HG02678 (cell line): ENCODE measurements around the gene RHOT2.

Experiments used
- ATAC-seq: cut with Tn5 transposase; IDR thresholded peaks from one replicate; pipeline ENCODE4 v1.9.1; 2021; ENCODE audit warnings: mild to moderate bottlenecking, moderate library complexity; ENCODE audit not compliant: unreplicated experiment

RHOT2 gene

DNA sequence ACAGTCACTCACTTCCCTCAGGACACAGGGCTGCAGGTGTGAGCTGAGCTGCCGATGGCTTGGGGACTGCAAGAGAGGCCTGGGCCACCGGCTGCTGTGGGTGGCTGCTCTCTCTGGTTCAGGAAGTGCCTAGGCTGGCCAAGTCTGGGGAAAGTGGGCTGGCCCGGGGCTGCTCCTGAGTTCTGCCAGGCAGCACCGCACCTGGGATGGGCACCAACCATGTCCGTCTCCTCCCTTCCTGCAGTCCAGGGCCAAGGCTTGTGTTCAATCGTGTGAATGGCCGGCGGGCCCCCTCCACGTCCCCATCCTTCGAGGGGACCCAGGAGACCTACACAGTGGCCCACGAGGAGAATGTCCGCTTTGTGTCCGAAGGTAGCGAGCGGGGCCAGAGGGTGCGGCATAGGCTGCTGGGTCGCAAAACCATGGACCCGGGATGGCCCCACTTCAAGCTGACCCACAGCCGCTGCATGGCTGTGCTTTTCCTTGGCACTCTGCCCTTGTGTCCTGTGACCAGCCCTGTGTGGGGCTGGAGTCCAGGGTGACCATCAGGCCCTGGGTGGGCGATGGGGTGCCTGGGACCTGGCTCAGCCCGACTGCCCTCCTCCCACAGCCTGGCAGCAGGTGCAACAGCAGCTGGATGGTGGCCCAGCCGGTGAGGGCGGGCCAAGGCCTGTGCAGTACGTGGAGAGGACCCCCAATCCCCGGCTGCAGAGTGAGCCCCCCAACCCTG, 20.6 kb upstream of the RHOT2 start:
- no peak for ATAC-seq

DNA sequence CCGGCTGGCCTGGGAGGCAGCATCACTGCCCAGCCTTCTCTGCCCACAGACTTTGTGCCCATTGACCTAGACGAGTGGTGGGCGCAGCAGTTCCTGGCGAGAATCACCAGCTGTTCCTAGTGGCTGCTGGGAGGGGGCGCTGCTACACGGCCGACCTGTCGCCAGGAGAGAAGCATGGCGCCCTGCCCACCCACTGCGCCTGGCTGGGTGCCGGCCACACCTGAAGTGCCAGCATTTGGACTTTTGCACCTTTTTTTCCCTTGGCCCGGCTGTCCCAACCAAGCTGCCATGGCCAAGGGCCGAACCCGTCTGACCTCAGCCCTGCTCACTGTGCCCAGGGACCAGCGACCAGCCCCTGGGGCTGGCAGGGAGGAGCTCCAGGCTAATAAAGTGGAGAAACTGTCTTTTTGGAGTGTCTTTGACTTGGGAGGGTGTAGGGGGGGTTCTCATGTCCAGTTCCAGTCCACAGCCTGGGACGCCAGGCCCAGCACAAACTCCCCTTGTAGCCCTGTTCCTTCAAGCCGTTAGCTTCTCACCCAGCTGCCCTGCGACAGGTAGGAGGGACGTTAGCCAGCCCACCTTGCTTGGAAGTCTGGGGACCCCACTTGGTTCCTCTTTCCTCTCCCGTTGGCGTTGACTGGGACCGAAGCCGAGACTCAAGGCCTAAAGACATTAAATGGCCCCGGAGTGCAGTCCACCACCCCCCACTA, 19.7 kb upstream of the RHOT2 start:
- ATAC-seq: no peak

- peak; percentile 82 for ATAC-seq
Observed at GRCh38 chr16:648781-649589, 18.9 kb upstream of the RHOT2 start, which contains the start of gene WDR90. Gene WDR90, plus strand, starts transcription at chr16:649365. Its CDS starts 52 bp downstream, at chr16:649417.

GRCh38 chr16:649631-650030, 18.3 kb upstream of the RHOT2 start:
- ATAC-seq: peak; percentile 12

GRCh38 chr16:651844-652243, 16.1 kb upstream of the RHOT2 start:
- no peak for ATAC-seq

DNA sequence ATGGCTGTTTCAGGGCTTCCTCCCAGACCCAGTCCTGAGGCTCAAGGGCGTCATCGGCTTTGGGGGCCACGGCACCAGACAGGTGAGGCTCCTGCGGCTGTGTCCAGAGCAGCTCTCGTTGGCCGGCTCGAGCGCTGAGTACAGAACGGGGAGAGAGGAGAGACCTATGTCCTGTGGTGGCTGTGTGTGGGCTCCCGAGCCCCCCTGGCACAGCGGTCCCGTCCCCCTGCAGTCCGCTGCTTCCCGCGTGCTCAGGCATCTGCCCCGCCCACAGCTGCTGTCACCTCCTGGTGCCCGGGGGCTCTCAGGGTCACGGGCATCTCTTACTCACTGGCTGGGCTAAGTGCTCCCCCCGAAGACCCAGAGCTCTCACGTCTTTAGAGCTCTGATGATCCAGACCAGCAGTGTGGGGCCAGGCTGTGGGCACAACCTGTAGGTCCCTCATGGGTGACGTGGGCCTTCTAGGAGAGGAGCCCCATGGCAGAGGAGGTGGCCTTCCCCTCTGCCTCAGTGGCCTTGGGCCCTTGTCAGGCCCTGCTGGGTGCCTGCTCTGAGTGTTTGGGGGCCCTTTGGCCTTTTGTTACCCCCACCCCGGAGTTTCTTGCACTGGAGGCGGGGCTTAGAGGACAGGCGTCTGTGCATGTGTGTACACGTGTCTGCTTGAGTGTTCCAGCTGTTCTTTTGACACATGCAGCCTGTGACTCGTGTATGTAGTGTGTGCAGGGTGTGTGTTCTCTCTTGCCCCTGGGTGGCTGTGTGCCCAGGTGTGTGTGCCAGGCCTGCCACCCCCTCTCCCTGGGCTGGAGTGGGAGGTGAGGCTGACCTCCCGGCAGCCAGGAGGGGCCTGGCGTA, 15.3 kb upstream of the RHOT2 start:
- ATAC-seq: no peak

DNA sequence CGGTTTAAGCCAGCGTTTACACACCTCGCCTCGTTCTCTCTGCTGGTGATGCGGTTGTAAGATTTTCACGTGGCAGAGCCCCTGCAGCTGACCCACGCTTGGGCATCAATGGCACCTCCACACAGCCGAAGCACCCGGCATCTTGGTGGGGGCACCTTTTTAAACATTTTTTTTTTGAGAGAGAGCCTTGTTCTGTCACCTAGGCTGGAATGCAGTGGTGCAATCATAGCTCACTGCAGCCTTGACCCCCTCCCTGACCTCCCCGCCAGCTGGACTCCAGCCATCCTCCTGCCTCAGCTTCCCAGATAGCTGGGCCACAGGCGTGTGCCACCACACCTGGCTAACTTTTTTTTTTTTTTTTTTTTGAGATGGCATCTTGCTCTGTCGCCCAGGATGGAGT, 13.9 kb upstream of the RHOT2 start:
- ATAC-seq: no peak

- ATAC-seq: no peak
Observed at GRCh38 chr16:657487-657886, 10.4 kb upstream of the RHOT2 start.

- ATAC-seq: no peak
Observed at GRCh38 chr16:658679-659571, 9.0 kb upstream of the RHOT2 start.

DNA sequence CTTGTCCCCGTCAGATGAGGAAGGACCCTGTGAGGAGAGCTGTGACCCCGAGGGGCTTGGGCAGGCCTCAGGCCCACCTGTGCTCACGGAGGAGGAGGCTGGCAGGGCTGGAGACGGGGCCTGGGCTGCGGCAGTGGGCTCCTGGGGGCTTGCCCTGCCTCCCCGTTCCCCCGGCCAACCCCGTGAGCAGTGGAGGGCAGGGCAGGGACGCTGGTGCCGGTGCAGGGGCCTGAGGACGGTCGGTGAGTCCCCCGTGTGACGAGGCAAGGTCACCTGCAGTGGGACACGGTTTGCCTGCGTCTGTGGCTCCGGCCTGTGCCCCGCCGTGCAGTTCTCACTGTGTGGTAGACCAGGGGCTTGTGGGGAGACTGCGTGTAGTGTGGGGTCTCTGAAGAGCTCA, 8.3 kb upstream of the RHOT2 start:
- ATAC-seq: no peak

DNA sequence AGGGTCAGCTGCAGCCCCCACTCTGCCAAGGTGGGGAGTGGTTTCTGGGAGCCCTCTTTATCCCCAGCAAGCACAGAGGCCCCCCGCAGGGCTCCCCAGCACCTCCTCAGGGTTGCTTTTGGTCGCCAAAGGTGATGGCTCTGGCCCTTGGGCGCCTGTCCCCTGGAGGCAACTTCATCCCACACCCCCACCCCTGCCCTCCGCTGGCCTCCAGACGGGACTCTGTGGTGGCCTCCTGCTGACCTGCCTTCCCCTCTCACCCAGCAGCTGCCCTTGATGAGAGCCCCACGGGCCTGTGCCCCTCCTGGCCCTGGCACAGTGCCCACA, 7.8 kb upstream of the RHOT2 start:
- no peak for ATAC-seq

DNA sequence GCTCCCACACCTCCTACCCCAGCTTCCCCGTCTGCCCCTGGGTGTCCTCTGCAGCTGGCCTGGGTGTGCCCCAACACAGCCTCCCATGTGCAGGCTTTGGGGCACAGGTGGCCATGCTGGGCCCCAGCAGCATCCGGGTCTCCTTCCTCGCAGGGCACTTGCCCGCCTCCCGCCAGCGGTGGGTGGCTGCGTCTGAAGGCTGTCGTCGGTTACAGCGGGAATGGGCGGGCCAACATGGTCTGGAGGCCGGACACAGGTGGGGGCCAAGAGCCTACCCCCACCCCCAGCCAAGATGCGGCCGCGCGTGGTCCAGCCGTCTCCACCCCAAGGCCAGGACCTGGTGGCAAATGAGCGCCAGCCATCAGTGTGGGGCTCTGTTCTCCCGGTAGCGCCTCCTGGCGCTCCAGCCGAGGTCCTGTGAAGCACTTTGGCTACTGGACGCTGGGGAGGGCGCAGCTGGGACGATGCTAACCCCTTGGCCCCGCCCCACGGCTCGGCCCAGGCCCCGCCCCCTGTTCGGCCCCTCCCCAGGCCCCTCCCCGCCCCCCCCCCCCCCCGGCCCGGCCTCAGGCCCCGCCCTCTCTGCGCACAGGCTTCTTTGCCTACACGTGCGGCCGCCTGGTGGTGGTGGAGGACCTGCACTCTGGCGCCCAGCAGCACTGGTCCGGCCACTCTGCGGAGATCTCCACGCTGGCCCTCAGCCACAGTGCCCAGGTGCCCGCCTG, 7.3 kb upstream of the RHOT2 start:
- ATAC-seq: peak; percentile 64

GRCh38 chr16:661184-661821, 6.6 kb upstream of the RHOT2 start:
- no peak for ATAC-seq

DNA sequence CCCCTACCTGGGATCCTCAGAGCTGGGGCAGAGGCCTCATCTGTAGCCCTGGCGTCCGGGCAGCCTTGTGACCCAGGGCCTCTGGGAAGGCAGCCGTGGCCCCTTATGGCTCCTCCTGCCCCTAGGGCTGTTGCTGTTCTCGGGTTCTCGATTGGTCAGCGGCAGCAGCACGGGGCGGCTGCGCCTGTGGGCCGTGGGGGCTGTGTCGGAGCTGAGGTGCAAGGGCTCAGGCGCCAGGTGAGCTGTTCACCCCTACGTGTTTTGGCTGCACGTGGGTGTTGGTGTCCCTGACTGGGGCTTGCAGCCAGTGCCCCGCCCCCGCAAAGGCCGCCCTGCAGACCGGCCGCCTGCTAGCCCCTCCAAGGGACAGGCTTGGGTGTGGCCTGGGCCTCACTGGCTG, 5.8 kb upstream of the RHOT2 start:
- no peak for ATAC-seq

DNA sequence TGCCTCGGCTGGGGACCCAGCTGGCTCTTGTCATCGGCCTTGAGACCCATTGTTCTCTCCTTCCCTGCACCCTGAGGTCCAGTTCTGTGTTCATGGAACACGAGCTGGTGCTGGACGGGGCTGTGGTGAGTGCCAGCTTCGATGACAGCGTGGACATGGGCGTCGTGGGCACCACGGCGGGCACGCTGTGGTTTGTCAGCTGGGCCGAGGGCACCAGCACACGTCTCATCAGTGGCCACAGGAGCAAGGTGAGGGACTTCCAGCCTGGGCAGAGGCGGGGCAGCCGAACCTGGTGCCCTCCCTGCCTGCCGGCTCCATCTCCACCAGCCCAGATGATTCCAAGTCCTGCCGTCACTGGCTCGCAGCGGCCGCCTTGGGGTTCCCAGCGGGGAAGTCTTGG, 5.3 kb upstream of the RHOT2 start:
- ATAC-seq: no peak

- no peak for ATAC-seq
Observed at GRCh38 chr16:666572-666971, 1.4 kb upstream of the RHOT2 start.

- ATAC-seq: no peak
Observed at GRCh38 chr16:667113-667779, 686 bp upstream of the RHOT2 start.

DNA sequence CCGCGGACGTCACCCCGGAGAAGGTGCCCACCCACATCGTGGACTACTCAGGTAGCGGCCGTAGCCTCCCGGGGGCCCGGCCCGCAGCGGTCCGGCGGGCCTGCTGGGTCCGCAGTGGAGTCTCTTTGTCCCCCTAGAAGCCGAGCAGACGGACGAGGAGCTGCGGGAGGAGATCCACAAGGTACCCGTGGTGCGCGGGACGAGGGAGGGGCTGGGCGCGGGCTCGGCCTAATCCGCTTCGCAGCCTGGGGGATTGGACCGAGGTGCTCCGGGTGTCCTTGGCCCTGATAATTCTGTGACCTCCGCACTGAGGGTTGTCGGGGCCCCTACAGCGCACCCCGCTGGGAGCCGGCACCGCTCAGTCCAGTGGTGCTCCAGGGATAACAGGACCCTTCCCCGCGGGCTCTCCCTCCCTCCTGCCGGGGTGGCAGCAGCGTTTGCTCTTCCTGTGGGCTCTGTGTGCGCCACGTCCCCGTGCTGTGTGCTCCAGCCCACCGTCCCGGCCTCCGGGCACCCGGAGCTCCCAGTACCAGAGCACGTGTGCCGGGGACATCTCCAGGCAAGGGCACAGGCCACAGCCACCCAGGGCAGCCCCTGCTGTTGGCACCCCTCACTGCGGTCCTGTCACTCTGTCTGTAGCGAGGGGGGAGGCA, 713 bp downstream of the RHOT2 start:
- no peak for ATAC-seq
